LNCaP clone FGC (cell line): ENCODE results near the gene CD2AP.

Experiments used
- DNase-seq: peaks from one replicate; pipeline ENCODE4 v3.0.0-alpha.2; 2011; ENCODE audit warnings: low read depth
- H3K4me3 ChIP-seq: 2 replicates; pipeline ENCODE4 v1.5.1; 2011; ENCODE audit warnings: mild to moderate bottlenecking, low read depth, low read length, control low read depth
- CTCF ChIP-seq: IDR thresholded peaks from 2 replicates; pipeline ENCODE4 v1.5.1; 2012; ENCODE audit warnings: mild to moderate bottlenecking; ENCODE audit not compliant: control insufficient read depth, insufficient read depth; ENCODE audit errors: extremely low read depth

CD2AP gene

GRCh38 chr6:47567586-47567985 is 90.0 kb downstream of the CD2AP start:
- no peak for TF ChIP-seq CTCF
- H3K4me3 ChIP-seq: no peak overlapping the region

GRCh38 chr6:47571488-47571887 is 93.9 kb downstream of the CD2AP start:
- DNase-seq: no peak
- no peak for TF ChIP-seq CTCF
- H3K4me3 ChIP-seq: no peak overlapping the region

More at GRCh38 chr6:47567586-47567985, 90.0 kb downstream of the CD2AP start:
- no peak for DNase-seq

- no peak overlapping the region for H3K4me3 ChIP-seq
- no peak for TF ChIP-seq CTCF
- DNase-seq: no peak
Observed at GRCh38 chr6:47573109-47573508, 95.5 kb downstream of the CD2AP start.

- no peak overlapping the region for H3K4me3 ChIP-seq
- no peak for DNase-seq
- TF ChIP-seq CTCF: no peak
Observed at GRCh38 chr6:47574789-47575188, 97.2 kb downstream of the CD2AP start.

- H3K4me3 ChIP-seq: no peak overlapping the region
- TF ChIP-seq CTCF: no peak
- no peak for DNase-seq
Observed at GRCh38 chr6:47579040-47579439, 101.5 kb downstream of the CD2AP start.

- no peak for TF ChIP-seq CTCF
Observed at GRCh38 chr6:47581591-47581990, 104.0 kb downstream of the CD2AP start.

GRCh38 chr6:47587493-47587892 is 109.9 kb downstream of the CD2AP start:
- DNase-seq: no peak
- no peak for TF ChIP-seq CTCF
- H3K4me3 ChIP-seq: no peak overlapping the region

More at GRCh38 chr6:47581591-47581990, 104.0 kb downstream of the CD2AP start:
- H3K4me3 ChIP-seq: no peak overlapping the region
- DNase-seq: no peak
